Ovary (tissue), 3 donors: Measurements from ENCODE around the gene CELF2.

Experiments
- EP300 ChIP-seq: sonication (generic); formaldehyde crosslinking; IDR thresholded peaks from one replicate; pipeline ENCODE4 v1.6.1; 2017; ENCODE audit warnings: antibody characterized with exemption
- POLR2A ChIP-seq: fragments of 450-650 bp; IDR thresholded peaks from one replicate; pipeline ENCODE4 v1.6.1; 2017; ENCODE audit warnings: antibody characterized with exemption, mild to moderate bottlenecking, moderate library complexity
- TF ChIP-seq, protein P1 (sequence below), 3 donors: fragments of 450-650 bp in 2 of 3; fragments of 200-600 bp in 1 of 3; IDR thresholded peaks; one replicate each; pipeline versions ENCODE4 v1.5.1 to v1.8.0; 2016 to 2022; ENCODE audit warnings: antibody characterized with exemption in 3 of 3, mild to moderate bottlenecking in 1 of 3
- donor health status: DM: no; HTN: no; CAD: no.

DNA sequence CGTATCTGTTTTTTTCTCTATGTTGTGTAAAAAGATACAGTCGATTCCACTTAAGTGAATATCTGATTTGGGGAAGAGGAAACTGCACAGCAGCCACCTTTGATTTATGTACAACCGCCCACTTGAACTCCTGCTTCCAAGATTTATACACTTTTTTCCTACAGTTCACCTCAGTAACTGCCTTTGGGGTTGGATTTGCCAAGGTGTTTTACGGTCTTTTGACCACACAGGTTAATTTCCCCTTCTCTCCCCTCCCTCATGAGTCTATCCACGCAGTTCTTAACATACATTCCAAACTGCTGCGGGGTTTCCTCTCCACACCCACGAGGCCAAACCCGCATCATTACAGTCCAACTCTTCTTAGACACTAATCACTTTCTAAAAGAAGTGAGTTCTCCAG, 316.8 kb downstream of the CELF2 start:
- TF ChIP-seq, protein P1, sequence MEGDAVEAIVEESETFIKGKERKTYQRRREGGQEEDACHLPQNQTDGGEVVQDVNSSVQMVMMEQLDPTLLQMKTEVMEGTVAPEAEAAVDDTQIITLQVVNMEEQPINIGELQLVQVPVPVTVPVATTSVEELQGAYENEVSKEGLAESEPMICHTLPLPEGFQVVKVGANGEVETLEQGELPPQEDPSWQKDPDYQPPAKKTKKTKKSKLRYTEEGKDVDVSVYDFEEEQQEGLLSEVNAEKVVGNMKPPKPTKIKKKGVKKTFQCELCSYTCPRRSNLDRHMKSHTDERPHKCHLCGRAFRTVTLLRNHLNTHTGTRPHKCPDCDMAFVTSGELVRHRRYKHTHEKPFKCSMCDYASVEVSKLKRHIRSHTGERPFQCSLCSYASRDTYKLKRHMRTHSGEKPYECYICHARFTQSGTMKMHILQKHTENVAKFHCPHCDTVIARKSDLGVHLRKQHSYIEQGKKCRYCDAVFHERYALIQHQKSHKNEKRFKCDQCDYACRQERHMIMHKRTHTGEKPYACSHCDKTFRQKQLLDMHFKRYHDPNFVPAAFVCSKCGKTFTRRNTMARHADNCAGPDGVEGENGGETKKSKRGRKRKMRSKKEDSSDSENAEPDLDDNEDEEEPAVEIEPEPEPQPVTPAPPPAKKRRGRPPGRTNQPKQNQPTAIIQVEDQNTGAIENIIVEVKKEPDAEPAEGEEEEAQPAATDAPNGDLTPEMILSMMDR (IDR thresholded peaks at IDR 0.05): no peak
- no peak for TF ChIP-seq EP300
- no peak for TF ChIP-seq POLR2A
